GM20000 (cell line): Measurements from ENCODE around the gene SEZ6.

Experiments
- DNase-seq: peaks from one replicate; pipeline ENCODE4 v3.0.0; 2012; ENCODE audit warnings: low spot score
- TF ChIP-seq, protein P1 (sequence below): IDR thresholded peaks from 2 replicates; pipeline ENCODE4 v1.5.1; 2012; ENCODE audit warnings: mild to moderate bottlenecking, control low read depth; ENCODE audit errors: extremely low read depth, missing control alignments

Gene SEZ6

DNA sequence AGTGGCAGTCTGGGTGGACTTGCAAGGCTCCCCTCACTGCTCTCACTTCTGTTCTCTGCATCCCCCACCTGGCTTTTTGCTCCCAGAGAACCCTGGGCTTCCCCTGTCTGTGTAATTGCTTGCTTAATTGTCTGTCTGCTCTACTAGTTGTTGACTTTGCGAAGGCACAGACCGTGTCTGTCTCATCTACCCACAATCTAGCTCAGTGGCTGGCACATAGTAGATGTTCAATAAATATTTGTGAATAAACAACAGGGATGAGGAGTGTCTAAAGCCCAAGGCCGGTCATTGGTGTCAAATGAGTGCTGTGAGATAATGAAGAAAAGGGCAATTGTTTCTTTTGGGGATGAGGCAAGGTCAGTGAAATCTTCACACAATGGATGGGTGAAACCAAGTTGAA is 2.8 kb upstream of the SEZ6 start:
- TF ChIP-seq, protein P1, sequence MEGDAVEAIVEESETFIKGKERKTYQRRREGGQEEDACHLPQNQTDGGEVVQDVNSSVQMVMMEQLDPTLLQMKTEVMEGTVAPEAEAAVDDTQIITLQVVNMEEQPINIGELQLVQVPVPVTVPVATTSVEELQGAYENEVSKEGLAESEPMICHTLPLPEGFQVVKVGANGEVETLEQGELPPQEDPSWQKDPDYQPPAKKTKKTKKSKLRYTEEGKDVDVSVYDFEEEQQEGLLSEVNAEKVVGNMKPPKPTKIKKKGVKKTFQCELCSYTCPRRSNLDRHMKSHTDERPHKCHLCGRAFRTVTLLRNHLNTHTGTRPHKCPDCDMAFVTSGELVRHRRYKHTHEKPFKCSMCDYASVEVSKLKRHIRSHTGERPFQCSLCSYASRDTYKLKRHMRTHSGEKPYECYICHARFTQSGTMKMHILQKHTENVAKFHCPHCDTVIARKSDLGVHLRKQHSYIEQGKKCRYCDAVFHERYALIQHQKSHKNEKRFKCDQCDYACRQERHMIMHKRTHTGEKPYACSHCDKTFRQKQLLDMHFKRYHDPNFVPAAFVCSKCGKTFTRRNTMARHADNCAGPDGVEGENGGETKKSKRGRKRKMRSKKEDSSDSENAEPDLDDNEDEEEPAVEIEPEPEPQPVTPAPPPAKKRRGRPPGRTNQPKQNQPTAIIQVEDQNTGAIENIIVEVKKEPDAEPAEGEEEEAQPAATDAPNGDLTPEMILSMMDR: no peak
- DNase-seq: no peak

DNA sequence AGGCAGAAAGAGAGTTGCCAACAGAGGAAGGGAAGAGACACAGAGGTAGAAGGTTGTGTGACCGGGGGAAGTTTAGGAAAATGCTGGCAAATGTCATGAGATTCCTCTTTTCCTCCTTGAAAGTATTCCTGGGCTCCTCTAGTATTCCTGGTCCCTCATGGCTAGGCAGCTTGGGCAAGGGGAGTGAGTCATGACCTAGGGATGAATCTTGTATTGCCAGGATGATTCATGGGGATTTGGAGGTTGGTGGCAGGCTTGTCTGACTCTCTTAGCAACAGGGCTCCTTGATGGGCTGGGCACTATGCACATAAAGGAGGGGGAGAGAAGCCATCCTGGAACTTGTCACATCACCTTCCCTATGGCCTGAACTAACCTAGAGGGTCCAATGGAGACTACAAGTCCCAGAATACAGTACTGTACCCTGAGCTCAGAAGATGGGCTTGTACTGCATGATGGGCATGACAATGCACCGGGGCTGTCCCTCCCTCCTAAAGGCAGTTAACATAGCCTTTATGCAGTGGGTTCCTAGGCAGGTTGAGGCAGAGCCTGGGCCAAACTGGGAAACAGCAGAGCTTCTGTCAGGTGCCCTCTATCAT is 2.1 kb upstream of the SEZ6 start:
- TF ChIP-seq, protein P1: no peak
- DNase-seq: no peak

GRCh38 chr17:29007456-29007855 is 1.6 kb upstream of the SEZ6 start:
- DNase-seq: no peak
- TF ChIP-seq, protein P1: no peak

GRCh38 chr17:29004081-29004692 is 1.6 kb downstream of the SEZ6 start:
- DNase-seq: no peak
- TF ChIP-seq, protein P1: no peak

- no peak for DNase-seq
- TF ChIP-seq, protein P1: no peak
Measured at GRCh38 chr17:29003289-29003688, 2.5 kb downstream of the SEZ6 start.

DNA sequence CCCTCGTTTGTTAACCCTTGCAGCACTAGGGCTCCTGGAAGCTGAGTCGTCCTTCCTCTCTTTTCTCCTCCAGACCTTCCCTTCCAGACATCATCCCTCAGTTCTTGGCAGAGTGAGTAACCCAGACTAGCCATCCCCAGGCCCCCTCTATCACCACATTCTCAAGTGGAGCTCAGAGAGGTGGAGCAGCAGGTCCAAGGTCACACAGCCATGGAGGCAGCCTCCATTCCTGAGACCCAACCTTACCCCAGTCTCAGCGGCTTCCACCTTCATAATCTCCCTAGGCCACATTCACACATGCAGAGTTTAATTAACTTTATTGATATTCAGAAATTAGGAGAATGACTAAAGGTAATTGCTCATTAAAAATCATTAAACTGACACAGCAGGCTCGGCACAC is 3.0 kb downstream of the SEZ6 start:
- TF ChIP-seq, protein P1: no peak
- DNase-seq: no peak

DNA sequence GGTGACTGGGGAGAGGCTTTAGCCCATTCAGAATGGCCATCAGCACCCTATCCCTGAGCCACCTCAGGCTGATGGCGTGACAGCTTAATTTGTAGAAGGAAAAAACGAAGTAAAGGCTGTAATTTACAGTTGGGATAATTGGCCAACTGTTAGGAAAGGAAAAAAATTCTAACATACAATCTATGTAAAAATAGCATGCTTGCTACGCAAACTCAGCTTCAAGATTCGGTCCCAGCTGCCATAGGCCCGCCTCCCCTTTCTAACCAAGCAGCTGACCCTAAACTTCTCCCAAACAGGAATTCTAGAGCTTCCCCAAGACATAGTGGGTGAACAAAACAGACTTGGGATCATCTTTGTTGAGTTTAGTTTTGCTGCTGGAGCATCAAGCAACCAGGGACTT is 4.9 kb downstream of the SEZ6 start:
- TF ChIP-seq, protein P1: no peak
- no peak for DNase-seq
